ENCODE results near the gene TRMT2A.

DNA sequence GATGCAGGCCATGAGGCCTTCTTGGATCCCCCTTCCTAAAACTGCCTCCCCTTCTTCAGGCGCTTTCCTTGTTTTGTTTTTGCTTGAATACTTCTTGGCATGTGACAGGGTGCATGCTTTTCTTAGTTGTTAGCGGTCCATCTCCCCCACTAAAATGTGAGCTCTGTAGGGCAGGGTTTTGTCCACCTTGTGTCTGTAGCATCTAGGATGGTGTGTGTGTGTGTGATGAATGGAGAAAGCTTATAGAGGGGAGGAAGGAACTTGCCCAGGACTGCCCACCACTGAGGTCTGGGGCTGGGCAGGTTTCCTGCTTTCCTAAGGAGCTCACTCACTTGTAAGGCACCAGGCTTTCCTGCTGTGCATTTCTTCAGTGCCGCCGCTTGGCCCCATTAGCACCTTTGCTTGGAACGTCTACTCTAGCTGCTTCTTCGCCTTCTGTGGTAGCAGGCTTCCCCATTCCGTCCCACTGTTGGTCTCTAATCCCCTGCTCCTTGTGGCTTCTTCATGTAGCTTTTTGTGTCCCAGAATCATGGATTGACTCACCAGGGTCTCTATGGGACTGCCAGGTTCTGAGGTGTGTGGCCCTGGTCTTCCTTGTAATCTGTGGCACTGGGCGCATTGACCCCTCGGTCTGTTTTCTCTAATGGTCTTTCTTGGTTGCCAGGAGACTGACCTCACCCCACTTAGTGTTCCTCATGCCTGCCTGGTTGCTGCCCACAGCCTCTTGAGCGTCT lies 33.7 kb downstream of the TRMT2A start:
- TF ChIP-seq TAF1 (IDR thresholded peaks at IDR 0.05; ENCODE audit: low read depth, low read length) (no peak), POLR2A (IDR thresholded peaks at IDR 0.05; ENCODE audit: low read depth, low read length) (no peak)

Measured in GM12891 (cell line).